Fibroblast of mammary gland (primary cell): ENCODE measurements around the gene IQGAP2.
"Not testable (repeated sequence)": the region's sequence is repeated elsewhere in the genome, so short reads cannot be mapped to it uniquely, and the experiment has no call there.

Experiments used
- DNase-seq: peaks from one replicate; pipeline ENCODE4 v3.0.0-alpha.2; 2010; ENCODE audit warnings: low read depth
- H3K4me3 ChIP-seq: 2 replicates; pipeline ENCODE4 v1.5.1; 2011; ENCODE audit warnings: low read depth, mild to moderate bottlenecking, low read length, moderate library complexity; ENCODE audit not compliant: control insufficient read depth
- TF ChIP-seq, protein P1 (sequence below): conservative IDR thresholded peaks from 2 replicates; pipeline ENCODE4 v1.5.1; 2011; ENCODE audit warnings: low read depth, low read length, inconsistent platforms; ENCODE audit not compliant: control insufficient read depth, insufficient read depth

Gene IQGAP2

DNA sequence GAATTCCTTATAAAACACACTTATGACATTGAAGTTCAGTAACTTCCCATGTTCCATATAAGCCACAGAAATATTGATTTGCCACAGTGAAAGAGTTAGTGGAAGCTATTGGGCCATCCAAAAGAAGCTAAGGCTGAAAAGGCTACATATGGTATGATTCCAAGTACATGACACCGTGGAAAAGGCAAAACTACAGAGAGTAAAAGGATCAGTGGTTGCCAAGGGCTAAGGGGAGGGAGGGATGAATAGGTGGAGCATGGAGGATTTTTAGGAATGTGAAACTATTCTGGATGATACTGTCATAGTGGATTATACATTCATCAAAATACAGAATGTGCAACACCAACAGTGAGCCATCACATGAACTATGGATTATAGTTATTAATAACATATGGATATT, 110.4 kb downstream of the IQGAP2 start:
- TF ChIP-seq, protein P1, sequence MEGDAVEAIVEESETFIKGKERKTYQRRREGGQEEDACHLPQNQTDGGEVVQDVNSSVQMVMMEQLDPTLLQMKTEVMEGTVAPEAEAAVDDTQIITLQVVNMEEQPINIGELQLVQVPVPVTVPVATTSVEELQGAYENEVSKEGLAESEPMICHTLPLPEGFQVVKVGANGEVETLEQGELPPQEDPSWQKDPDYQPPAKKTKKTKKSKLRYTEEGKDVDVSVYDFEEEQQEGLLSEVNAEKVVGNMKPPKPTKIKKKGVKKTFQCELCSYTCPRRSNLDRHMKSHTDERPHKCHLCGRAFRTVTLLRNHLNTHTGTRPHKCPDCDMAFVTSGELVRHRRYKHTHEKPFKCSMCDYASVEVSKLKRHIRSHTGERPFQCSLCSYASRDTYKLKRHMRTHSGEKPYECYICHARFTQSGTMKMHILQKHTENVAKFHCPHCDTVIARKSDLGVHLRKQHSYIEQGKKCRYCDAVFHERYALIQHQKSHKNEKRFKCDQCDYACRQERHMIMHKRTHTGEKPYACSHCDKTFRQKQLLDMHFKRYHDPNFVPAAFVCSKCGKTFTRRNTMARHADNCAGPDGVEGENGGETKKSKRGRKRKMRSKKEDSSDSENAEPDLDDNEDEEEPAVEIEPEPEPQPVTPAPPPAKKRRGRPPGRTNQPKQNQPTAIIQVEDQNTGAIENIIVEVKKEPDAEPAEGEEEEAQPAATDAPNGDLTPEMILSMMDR: no peak
- H3K4me3 ChIP-seq: no peak overlapping the region
- no peak for DNase-seq

DNA sequence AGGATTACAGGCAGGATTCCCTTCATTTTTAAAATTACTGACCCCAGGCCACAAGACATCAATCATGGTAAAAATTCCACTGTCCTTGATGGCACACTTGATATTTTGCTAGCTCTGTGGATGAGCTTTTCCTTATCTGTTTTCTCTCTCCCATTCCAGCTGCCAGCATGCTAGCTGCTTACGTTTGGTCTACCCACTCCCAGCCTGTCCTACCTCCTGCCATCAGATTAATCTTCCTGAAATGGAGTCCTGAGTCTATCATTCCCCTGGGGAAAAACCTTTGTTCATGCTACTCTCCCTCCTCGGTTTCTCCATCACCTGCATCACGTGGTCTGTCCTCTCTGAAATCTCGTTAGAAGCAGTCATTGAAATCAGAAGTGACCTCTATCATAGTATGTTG, 111.2 kb downstream of the IQGAP2 start:
- H3K4me3 ChIP-seq: no peak overlapping the region
- TF ChIP-seq, protein P1: no peak
- DNase-seq: no peak

DNA sequence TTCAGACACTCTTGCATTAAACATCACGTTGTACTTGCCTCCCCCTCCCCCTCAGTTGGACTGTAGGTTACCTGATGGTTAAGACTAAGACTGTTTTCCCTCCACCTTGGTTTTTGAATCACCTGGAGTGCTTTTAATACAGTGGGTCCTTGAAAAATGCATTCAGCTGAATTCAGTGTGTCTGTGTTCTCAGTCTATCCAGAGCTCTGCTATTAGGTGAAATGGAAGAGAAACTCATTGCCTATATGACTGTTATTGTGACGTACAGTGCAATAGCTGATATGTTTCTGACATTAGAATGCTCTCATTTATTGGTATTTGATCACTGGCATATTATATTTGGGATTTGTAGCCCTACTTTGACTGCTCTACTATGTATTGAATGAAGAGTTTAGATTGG, 111.6 kb downstream of the IQGAP2 start:
- TF ChIP-seq, protein P1: no peak
- no peak overlapping the region for H3K4me3 ChIP-seq

DNA sequence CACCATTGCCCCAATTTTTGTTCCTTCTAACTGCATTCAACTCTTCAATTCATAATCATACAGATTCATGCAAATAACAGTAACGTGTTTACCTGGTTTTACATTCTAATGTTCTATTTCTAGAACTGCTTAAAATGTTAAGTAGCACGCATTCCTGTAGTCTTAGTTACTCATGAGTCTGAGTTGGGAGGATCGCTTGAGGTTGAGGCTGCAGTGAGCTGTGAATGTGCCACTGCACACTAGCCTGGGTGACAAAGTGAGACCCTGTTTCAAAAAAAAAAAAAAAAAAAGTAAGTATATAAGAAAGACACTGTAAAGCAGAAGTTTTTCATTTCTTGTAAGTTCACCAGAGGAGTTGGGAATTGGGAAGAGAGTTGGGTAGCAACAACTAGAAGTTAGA, 114.2 kb downstream of the IQGAP2 start:
- no peak overlapping the region for H3K4me3 ChIP-seq
- DNase-seq: no peak
- TF ChIP-seq, protein P1: no peak

More for the DNA sequence above, 111.6 kb downstream of the IQGAP2 start:
- no peak for DNase-seq

DNA sequence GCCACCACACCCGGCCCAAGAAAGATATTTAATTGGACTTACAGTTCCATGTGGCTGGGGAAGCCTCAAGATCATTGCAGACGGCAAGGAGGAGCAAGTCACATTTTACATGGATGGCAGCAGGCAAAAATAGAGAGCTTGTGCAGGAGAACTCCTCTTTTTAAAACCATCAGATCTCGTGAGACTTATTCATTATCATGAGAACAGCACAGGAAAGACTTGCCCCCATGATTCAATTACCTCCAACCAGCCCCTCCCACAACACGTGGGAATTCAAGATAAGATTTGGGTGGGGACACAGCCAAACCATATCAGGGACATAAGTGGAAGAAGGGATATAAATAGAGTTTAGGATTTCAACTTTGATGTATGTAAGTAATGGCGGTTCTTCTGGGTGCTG, 115.2 kb downstream of the IQGAP2 start:
- not testable (repeated sequence) for DNase-seq, H3K4me3 ChIP-seq

DNA sequence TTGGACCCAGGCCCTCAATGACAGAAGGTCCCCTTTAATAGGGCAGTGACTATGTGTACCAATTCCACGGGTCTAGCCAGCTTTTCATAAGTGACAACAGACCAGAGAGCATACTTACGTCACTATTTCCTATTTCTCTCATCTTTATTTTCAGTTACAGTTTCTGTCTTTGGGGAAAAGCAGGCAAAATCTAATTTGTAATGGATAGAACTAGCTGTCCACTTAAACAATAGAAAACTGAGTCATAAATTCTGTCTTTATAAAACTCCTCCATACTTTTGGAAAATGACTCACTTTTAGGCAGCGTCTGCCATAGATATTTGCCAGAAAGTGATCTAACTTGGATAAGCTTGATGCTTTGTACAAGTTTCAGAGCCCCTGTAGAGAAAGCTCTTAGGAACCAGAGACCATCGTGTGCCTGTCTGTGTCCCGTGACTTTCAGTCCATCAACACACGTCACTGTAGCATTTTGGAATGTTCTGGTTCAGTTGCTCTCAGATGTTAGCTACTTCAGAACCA, 118.2 kb downstream of the IQGAP2 start:
- H3K4me3 ChIP-seq: no peak overlapping the region
- peak; percentile 78 for DNase-seq
- TF ChIP-seq, protein P1: no peak

DNA sequence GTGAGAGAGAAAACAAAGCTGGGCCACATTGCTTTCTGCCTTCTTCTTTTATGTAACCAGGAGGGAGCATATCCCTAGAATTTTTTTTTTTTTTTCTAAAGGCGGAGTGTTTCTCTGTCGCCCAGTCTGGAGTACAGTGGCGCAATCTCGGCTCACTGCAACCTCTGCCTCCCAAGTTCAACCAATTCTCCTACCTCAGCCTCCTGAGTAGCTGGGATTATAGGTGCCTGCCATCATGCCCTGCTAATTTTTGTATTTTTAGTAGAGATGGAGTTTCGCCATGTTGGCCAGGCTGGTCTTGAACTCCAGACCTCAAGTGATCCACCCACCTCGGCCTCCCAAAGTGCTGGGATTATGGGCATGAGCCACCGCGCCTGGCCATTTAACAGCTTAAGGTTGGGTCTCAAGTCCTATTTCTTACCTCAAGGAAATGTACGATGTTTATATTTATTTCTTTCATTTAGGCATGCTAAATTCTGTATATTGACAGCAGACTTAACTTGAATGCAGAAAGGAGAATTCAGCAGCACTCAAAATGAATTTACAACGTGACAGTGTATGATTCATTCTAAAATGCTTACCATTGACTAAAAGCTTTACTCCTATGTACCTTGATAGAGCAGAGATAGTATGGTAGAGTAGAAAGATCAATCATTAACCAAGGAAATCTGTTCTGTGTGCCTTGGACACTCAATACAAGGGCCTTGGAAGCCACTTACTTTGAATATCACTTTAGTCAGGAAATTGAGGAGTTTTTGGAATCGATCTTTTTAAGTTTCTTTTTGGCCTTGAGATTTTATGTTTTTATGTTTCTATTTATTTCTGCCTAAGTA, 119.2 kb downstream of the IQGAP2 start:
- no peak for DNase-seq
- H3K4me3 ChIP-seq: no peak overlapping the region
- TF ChIP-seq, protein P1: no peak
